ENCODE measurements around the gene AEBP2.
A peak's percentile ranks its signal among the peaks of the same experiment; 100 is the strongest.
"Not testable (repeated sequence)": the region's sequence is repeated elsewhere in the genome, so short reads cannot be mapped to it uniquely, and the experiment has no call there.

The AEBP2 gene

GRCh38 chr12:19421503-19422282 lies 17.6 kb upstream of the AEBP2 start:
- no peak for DNase-seq (ENCODE audit: low read depth in 2 of 2)

DNA sequence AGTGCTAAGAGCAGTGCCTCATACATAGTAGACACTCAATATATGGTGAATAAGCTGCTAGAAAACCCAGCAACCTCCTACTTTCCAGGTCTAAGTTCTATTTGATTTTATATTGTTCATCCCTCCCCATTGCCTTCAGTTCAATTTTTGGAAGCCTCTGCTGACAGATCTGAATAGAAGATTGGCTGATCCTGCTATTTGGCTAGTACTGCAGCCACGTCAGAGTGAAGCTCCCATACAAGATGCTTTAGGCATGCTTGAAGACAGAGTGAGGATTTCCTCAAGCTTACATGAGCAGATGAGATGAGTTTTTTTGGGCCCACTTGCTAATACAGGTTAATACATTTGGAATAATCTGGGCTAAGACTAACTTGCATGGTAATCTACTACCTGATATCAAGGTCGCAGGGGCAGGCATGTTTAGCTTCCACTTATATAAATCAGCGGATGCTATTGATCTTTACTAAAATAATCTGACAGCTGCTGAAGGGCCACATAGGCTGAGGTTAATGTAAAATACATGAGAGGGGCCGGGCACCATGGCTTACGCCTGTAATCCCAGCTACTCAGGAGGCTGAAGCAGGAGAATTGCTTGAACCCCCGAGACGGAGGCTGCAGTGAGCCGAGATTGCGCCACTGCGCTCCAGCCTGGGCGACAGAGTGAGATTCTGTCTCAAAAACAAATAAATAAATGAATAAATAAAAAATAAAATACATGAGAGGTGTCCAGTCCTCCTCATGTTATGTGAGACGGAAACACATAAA lies 15.9 kb upstream of the AEBP2 start:
- no peak for DNase-seq (ENCODE audit: low read depth in 2 of 2)

DNA sequence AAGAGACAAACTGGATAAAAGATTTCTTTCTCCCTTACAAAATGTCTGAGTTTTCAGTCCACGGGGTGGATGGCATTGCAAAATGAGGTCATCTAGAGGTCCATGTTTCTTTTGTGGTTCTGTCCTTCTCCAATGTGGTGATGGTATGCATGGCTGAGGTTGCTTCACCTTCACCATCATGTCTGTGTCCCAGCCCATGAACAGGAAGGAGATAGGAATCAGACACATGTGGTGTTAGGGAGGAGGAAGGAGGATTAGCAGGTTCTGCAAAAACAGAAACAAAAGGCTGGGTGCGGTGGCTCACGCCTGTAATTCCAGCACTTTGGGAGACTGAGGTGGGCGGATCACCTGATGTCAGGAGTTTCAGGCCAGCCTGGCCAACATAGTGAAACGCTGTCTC lies 11.0 kb upstream of the AEBP2 start:
- DNase-seq (ENCODE audit: low read depth in 2 of 2) = no peak

DNA sequence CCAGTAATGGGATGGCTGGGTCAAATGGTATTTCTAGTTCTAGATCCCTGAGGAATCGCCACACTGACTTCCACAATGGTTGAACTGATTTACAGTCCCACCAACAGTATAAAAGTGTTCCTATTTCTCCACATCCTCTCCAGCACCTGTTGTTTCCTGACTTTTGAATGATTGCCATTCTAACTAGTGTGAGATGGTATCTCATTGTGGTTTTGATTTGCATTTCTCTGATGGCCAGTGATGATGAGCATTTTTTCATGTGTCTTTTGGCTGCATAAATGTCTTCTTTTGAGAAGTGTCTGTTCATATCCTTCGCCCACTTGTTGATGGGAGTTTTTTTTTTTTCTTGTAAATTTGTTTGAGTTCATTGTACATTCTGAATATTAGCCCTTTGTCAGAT lies 9.8 kb upstream of the AEBP2 start:
- DNase-seq (ENCODE audit: low read depth in 2 of 2) = not testable (repeated sequence)

- no peak for DNase-seq (ENCODE audit: low read depth in 2 of 2)
Observed at GRCh38 chr12:19430988-19431387, 8.3 kb upstream of the AEBP2 start.

DNA sequence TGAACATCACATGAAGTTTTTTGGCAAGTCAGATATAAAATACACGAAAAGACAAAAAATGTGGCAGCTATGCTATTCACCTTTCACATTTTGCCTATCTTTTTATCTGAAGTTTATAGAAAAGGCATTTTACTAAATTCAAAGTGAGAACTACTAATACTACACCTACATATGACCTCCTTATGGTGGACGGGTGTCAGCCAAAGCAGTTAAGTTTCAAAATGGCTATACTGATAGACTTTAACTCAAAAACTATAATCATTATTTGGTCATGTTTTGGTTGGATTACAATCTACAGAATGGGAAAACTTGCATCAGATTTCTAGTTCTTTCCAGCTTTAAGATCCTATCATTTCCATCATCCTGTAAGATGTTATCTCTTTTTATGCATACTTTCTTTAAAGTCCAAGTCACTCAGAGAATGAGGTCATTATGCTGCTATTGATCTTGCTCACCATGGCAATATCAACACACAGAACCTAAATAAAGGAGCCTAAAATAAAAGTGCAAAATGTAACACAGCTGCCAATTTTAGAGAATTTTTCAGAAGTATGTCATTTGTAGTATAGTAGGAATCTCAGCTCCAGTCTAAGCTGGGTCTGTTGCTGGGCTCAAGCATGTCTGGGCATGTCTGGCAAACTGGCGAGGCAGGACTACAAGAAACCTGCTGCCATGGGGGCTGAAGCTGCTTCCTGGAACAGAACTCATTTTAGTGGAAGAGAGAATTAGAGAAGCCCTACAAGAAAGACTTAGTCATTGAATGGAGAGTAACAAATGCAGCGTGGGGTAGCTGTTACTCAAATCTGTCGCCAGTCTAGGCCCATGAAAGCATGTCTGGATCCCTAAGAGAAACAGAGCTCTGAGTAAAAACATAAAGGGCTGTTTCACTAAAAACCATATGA lies 7.6 kb upstream of the AEBP2 start:
- DNase-seq (ENCODE audit: low read depth in 2 of 2) = peak in 1 of 2 donors; percentile 5

DNA sequence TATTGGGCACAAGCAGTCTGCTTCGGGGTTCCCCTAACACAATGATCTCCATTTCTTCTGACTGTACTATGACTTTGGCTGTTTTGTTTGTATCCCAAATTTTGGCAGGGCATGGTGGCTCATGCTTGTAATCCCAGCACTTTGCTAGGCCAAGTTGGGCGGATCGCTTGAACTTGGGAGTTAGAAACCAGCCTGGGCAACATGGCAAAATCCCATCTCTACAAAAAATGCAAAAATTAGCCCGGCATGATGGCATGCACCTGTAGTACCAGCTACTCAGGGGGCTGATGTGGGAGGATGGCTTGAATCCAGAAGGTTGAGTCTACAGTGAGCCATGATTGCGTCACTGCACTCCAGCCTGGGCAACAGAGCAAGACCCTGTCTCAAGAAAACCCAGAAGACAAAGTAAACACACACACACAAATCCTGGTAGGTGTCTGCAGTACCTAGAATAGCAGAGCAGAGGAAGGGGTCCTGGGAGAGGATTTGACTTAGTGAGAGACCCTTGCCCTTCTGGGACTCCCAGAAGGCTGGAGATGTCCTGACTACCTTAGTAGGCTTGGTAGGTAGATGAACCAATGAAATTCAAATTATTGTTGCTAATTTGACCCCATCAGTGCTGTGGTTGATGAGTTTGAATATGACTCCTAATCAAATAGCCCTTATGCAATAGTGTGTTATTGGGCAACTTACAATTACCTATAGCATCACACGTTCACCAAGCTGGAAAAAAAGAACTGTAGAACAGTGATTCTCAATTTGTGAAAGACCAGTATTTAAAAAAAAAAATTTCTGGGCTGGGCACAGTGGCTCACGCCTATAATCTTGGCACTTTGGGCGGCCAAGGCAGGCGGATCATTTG lies 6.8 kb upstream of the AEBP2 start:
- no peak for DNase-seq (ENCODE audit: low read depth in 2 of 2)

DNA sequence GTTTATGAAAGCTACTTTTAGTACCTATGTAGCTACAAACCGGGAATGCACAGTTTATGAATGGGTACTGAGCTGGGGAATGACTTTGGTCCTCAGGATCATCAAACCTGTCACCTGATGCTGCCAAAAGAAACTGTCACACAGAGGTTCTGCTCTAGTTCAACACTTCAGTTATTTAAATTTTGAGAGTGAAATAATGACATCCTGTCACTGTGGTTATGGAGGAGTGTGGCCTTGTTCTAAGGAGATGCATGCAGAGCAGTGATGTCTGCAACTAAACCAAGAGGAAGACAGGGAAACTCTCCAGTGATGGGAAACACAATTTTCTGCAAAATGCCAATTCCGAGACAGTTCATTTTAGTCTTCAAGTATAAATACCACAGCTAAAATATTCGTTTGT lies 4.8 kb upstream of the AEBP2 start:
- no peak for DNase-seq (ENCODE audit: low read depth in 2 of 2)

GRCh38 chr12:19435831-19436497 lies 3.3 kb upstream of the AEBP2 start:
- DNase-seq (ENCODE audit: low read depth in 2 of 2) = no peak

GRCh38 chr12:19436931-19437330 lies 2.4 kb upstream of the AEBP2 start:
- DNase-seq (ENCODE audit: low read depth in 2 of 2) = no peak

DNA sequence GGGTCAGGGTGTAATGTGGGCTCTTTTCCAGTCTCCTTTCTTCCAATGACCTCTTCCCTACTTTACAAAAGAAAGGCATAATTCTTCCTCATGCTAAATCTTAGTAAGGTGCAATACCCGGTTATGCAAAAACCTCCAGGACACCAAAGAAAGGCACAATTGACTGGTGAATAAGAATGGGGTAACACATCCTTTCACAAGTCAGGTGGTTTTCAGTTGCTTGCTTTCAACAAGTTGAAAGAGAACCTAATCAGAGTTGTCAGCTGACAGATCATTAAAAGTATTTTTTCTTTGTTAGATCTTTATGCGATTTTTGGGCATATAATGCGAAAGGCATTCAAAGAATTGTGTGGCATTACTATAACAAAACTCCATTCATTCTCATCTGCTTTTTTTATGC lies 1.3 kb upstream of the AEBP2 start:
- no peak for DNase-seq (ENCODE audit: low read depth in 2 of 2)

- DNase-seq (ENCODE audit: low read depth in 2 of 2) = peak; percentile 40 to 60
Observed at GRCh38 chr12:19440019-19440858, 947 bp downstream of the AEBP2 start.

GRCh38 chr12:19440916-19441315 lies 1.6 kb downstream of the AEBP2 start:
- DNase-seq (ENCODE audit: low read depth in 2 of 2) = no peak

GRCh38 chr12:19443585-19443984 lies 4.3 kb downstream of the AEBP2 start:
- no peak for DNase-seq (ENCODE audit: low read depth in 2 of 2)

GRCh38 chr12:19444097-19444496 lies 4.8 kb downstream of the AEBP2 start:
- DNase-seq (ENCODE audit: low read depth in 2 of 2) = no peak

GRCh38 chr12:19447386-19447785 lies 8.1 kb downstream of the AEBP2 start:
- no peak for DNase-seq (ENCODE audit: low read depth in 2 of 2)

- no peak for DNase-seq (ENCODE audit: low read depth in 2 of 2)
Observed at GRCh38 chr12:19449814-19450213, 10.5 kb downstream of the AEBP2 start.

GRCh38 chr12:19450362-19450761 lies 11.1 kb downstream of the AEBP2 start:
- DNase-seq (ENCODE audit: low read depth in 2 of 2) = no peak

- no peak for DNase-seq (ENCODE audit: low read depth in 2 of 2)
Observed at GRCh38 chr12:19451196-19451595, 11.9 kb downstream of the AEBP2 start.

DNA sequence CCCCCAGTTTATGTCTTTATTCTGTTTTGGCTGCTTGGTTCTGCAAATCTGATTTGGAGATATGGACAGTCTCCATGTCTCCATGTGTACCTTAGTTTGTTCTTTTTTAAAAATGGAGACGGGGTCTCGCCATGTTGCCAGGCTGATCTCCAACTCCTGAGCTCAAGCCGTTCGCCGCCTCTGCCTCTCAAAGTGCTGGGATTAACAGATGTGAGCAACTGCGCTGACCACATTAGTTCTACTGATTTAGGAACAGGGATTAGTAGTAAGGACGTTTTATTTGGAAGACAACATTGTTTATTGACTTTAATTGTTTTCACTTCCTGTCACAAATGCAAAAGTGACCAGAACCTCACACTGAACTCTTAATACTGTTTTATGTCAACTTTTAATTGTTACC lies 14.7 kb downstream of the AEBP2 start:
- no peak for DNase-seq (ENCODE audit: low read depth in 2 of 2)

Measured in stimulated activated CD8-positive, alpha-beta memory T cell treated with anti-CD3 and anti-CD28 coated beads, Interleukin-7, amount 100 ng/mL, for 4 hours (primary cell).